ENCODE measurements around the gene PAX7.

DNA sequence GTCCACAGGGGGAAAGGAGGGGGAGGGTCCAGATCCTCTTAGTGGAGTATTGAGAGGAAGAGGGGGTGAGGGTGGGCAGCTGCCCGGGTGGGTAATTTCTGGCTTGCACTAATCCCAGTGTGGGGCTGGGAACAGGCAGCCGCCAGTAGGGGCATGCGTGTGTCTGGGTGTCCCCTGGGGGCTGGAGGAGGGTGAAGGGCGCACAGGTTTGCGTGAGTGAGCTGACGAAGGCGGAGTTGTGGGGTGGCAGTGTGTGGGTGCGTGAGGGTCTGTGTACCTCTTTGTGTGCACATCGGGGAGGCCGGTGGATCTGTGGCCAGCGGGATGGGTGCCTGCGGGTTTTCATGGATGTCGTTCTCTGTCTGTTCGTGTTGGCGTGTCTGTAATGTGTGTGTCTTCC, 97.3 kb downstream of the PAX7 start:
- TF ChIP-seq CTCF (IDR thresholded peaks at IDR 0.05) (no peak), POLR2A (IDR thresholded peaks at IDR 0.05) (no peak)

Measured in body of pancreas (tissue), 4 donors.